HG03060 (cell line): ENCODE data around the gene TBP.
"Not testable (repeated sequence)": the region's sequence is repeated elsewhere in the genome, so short reads cannot be mapped to it uniquely, and the experiment has no call there.

Experiments
- ATAC-seq: cut with Tn5 transposase; IDR thresholded peaks from one replicate; pipeline ENCODE4 v1.9.1; 2021; ENCODE audit warnings: low read depth, moderate number of reproducible peaks; ENCODE audit not compliant: unreplicated experiment

TBP gene

DNA sequence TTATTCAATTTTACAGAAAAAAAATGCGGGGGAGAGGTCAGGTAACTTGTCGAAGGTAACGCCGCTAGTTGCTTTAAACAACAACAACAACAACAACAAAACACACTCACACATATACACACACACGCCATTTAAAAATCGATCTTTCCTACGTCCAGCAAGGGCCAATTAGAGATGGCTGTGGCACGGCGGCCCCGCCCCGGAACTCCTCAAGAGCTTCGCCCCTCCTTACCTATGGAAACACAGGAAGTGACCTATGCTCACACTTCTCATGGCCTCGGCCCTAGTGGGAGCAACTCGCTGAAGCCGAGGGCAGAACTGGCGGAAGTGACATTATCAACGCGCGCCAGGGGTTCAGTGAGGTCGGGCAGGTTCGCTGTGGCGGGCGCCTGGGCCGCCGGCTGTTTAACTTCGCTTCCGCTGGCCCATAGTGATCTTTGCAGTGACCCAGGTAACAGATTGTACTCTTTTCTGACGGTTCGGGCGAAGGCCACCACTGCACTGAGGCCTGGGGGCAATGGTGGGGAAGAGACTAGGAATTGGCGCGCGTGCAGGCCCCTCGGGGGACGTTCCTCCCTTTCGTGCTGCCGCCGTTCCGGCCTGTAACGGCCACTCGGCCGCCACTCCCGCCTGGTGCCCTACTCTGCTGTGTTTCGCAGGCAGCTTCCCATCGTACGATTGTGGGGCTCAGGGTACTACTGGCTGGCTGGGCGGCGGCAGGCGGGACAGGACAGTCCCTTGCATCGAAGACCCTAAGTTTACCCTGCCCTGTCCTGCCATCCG is at the start of gene TBP:
Gene TBP, plus strand, starts transcription at position 357 of the 783 bp plus-strand sequence. CDS start 2,661 bp downstream, outside the sequence.
- ATAC-seq = peak; percentile 96

DNA sequence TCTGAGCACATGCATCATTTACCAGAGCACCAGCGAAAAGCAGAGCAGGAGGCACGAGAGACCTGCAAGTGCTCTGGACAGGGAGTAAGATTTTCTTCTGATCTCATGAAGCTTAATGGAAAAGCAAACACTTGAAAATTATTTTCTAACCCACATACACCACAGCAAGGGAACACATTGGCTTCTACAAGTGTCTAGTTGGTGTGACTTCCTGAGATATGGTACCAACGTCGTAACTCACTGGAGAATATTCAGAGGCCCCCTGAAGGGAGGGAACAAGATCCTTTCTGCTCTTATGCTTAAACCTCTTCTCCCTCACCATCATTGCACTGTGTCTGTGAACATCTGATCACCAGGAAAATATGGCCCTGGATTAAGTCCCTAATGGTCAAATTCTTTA is 49.7 kb upstream of the TBP start:
- ATAC-seq = no peak

DNA sequence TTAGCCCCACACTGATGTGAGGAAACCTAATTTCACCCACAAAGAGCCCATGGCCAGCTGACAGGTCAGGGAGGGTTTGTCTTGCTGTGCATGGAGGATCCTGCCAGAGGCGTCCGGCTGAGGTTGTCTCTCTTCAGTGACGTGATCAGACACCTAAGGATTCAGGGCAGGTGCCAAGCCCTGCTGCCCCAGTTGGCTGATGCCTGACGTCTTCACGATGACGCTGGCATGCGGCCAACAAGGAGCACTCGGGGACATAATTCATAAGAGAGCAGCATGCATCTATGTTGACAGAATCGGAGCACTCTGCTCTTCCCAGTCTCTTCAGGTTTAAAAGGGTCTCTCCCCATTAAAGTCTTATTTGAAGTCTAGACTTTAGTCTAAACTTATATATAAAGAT is 48.9 kb upstream of the TBP start:
- no peak for ATAC-seq

DNA sequence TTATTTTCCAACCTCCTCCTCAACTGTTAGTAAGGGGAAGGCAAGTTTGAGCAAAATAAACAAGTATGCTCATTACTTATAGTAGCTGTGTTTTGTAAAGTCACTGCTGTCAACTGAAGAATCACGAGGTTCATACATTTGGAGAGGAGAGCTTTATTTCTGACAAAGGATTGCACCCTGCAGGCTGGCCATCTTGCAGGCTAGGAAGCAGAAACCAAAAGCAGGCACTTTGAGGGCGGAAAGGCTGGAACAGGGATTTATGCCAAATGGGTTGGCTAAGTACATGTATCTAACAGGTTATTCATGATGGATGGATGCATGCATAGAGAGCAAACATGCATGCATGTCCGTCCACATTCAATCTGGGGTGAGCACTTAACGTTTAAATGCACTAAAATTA is 47.7 kb upstream of the TBP start:
- ATAC-seq = no peak

DNA sequence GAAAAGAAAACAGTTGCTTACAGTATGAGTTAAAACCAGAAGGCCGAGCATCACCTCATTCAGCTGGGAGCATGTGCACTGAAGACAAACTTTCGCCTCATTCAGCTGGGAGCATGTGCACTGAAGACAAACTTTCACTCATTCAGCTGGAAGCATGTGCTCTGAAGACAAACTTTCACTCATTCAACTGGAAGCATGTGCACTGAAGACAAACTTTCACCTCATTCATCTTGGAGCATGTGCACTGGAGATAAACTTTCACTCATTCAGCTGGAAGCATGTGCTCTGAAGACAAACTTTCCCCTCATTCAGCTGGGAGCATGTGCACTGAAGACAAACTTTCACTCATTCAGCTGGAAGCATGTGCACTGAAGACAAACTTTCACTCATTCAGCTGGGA is 46.4 kb upstream of the TBP start:
- not testable (repeated sequence) for ATAC-seq

DNA sequence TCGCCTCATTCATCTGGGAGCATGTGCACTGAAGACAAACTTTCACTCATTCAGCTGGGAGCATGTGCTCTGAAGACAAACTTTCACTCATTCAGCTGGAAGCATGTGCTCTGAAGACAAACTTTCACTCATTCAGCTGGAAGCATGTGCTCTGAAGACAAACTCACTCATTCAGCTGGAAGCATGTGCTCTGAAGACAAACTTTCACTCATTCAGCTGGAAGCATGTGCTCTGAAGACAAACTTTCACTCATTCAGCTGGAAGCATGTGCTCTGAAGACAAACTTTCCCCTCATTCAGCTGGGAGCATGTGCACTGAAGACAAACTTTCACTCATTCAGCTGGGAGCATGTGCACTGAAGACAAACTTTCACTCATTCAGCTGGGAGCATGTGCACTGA is 45.9 kb upstream of the TBP start:
- ATAC-seq = not testable (repeated sequence)

DNA sequence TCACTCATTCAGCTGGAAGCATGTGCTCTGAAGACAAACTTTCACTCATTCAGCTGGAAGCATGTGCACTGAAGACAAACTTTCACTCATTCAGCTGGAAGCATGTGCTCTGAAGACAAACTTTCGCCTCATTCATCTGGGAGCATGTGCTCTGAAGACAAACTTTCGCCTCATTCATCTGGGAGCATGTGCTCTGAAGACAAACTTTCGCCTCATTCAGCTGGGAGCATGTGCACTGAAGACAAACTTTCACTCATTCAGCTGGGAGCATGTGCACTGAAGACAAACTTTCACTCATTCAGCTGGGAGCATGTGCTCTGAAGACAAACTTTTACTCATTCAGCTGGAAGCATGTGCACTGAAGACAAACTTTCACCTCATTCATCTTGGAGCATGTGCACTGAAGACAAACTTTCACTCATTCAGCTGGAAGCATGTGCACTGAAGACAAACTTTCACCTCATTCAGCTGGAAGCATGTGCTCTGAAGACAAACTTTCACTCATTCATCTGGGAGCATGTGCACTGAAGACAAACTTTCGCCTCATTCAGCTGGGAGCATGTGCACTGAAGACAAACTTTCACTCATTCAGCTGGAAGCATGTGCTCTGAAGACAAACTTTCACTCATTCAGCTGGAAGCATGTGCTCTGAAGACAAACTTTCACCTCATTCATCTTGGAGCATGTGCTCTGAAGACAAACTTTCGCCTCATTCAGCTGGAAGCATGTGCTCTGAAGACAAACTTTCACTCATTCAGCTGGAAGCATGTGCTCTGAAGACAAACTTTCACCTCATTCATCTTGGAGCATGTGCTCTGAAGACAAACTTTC is 45.1 kb upstream of the TBP start:
- ATAC-seq = not testable (repeated sequence)

DNA sequence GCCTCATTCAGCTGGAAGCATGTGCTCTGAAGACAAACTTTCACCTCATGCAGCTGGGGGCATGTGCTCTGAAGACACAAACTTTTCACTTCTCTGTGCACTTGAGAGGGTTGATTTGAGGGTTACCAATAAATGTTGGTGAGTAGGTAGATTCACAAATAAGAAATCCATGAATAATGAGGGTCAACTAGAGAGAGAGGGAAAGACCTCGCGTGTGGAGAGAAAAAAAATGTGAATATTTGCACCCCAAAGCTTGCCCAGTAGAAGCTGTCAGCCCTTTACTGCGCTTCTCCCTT is 44.5 kb upstream of the TBP start:
- ATAC-seq = no peak

DNA sequence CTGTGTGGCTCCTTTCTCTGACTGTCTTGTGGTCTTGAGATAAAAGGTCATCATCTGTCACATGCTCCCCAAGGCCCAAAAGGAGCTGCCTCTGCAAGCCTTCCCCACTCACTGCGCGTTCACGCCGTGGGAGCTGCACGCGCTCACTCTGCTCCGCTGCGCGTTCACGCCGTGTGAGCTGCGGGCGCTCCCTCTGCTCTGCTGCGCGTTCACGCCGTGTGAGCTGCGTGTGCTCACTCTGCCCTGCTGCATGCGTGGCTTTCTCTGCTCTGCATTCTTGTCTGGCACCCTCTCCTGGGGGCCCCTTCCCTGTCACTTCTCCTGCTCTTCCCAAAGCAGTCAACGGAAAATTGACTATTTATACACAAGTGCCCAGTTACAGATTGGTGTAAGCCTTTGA is 43.5 kb upstream of the TBP start:
- no peak for ATAC-seq

DNA sequence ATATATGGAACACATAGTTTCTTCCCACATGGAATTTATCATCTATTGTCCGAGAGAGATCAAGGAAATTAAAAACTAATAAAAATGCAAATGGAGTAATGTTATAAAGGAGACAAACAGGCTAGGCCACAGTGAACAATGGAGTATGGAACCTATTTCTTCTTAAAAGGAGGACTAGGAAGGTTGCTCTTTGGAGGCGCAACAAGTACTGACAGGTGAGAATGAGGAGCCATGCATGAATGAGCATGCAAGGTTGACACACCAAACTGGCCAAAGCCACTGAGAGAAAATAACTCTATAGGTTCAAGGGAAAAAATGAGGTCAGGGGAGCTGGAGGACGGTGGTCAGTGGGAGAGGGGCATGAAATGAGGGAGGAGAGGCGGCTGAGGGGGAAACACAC is 41.9 kb upstream of the TBP start:
- ATAC-seq = no peak

DNA sequence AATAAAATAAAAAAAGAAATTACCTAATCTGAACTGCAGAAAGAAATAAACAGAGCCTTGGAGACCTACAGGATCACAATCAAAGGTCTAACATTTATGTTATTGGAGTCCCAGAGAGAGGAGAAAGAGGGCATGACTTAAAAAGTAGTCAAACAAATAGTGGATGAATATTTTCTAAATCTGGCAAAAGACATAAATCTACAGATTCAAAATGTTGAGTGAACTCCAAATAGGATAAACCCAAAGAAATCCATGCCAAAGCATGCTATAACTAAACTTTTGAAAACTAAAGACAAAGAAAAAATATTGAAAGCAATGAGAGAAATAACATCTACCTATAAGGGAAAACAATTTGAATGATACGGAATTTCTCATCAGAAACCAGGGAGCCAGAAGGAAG is 39.3 kb upstream of the TBP start:
- no peak for ATAC-seq

DNA sequence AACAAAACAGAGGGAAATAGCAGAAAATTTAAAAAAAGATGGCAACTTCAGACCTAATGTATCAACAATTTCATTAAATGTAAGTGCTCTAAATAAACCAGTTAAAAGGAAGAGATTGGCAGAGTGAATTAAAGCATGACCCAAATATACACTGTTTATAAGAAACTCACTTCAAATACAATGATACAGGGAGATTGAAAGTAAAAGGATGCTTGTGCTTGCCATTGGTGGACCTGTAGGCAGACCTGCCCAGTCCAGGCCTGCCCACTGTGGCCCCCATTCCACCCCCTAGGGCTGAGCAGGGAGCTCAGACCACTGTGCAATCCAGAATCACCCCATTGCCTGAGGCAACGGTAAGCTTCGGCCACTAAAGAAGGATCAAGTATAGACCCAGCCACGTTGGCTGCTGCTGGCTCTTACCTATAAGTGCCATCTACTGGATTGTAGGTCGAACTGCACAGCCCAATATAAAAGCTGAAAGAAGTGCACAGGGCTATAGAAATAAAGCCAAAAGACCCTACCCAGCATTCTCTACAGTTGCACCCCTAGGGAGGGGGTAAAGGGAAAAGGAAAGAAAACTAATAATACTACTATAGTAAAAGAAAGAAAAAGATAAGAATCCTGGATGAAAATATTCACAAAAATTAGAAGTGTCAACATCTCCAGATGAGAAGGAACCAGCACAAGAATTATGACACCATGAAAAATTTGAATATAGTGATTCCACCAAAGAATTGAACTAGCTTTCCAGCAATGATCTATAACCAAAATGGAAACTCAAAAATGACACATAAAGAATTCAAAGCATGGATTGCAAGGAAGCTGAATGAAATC is 37.2 kb upstream of the TBP start:
- peak; percentile 85 for ATAC-seq

DNA sequence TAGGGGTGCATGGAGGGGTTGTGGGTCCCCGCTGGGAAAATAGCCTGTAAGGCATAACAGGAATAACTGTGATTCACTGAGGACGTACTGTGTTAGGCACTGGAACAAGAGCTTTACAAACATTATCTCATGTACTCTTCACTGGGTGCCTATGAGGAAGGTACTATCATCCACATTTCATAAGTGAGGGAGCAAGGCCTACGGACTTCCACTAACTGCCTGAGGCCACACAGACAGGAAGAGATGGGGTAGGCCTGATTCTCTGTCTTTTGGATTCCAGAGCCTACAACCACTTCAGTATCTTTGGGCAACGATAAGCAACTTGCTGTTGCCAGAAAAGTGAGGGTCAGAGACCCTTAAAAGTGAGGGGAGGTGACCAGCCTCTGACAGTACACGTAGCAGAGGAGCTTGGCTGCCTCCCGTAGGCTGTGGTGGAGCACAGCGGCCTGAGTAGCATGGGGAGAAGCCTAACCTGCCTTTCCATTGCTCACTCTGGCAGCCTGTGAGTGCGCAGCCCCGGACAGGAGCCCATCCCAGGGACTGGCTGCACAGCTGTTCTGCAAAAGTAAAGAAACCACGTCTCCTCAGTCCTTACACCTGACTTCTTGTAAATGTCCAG is 31.5 kb upstream of the TBP start:
- no peak for ATAC-seq

DNA sequence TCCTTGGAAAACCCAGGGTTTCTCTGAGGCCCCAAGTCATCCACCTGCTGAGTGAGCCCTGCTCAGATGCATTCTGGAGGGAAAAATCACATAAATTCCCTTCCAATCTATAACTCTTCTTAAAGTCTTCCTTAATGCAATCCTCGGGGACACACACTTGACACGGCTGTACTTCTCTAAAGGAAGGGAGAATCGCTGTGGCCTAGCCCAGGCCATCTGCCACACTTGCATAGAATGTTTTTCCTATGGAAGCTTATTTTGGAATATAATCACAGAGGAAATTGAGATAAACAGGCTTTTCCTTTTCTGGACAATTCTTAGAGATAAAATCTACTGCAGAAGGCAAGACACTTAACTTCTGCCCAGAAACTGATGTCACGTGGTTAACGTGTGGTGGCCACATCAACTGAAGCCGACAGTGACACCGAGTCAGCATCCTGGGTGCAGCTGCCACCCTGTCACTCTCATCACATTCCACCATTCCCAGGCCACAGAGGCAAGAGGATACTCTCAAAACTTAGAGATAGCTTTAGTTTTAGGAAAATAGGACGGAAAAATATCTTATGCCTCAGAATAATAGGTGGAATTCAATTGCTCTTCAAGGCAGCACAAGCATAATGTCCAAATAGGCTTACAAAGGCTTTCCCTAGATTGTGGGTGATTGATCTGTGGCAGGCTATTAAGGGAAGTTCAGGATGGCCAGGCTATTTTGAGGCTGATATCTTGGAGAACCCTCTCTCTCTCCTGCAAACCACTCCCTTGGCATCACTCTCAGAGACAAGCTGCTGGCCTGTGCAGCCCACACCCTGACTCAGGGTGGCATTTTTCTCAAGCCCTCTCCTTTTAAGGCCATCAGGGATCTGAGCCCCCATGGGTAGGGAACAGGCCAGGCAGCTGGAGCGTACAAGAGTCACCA is 30.7 kb upstream of the TBP start:
- no peak for ATAC-seq

DNA sequence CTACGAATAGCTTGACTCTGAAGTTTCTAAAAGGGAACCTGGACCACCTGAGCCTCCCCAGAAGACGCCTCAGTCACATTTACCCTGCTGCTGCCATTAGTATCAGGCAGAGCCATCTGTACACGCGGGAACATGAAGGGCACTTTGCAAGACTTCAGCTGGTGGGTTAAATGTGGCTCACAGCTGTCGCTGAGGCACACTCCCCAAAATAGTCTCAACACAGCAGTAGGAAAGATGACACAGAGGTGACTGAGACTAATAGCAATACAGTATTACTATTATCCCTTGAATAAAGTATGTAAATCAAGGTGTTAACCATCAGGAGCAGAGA is 30.0 kb upstream of the TBP start:
- ATAC-seq = no peak

DNA sequence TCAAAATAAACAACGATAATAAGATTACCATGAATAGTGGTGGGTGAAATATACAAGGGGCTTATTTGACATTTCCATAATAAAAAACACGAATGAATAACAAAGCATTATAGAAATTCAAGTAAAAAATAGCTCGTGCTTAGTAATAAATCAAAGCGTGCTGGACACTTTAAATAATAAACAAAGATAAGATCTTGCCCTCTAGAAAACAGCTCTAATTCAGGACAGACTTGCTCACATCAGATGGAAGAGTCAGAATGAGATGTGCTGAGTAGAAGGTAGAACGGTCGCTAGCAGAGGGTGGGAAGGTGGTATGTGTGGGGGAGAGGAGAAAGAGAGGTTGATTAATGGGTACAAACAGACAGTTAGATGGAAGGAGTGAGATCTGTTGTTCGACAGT is 28.4 kb upstream of the TBP start:
- no peak for ATAC-seq

DNA sequence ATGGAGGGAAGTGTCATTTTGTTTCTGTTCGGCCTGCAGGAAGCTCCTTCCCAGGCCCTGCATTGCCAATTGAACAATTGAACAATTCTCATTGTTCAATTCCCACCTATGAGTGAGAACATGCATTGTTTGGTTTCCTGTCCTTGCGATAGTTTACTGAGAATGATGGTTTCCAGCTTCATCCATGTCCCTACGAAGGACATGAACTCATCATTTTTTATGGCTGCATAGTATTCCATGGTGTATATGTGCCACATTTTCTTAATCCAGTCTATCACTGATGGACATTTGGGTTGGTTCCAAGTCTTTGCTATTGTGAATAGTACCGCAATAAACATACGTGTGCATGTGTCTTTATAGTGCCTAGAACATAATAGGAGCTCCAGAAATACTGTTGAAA is 26.2 kb upstream of the TBP start:
- ATAC-seq = not testable (repeated sequence)

DNA sequence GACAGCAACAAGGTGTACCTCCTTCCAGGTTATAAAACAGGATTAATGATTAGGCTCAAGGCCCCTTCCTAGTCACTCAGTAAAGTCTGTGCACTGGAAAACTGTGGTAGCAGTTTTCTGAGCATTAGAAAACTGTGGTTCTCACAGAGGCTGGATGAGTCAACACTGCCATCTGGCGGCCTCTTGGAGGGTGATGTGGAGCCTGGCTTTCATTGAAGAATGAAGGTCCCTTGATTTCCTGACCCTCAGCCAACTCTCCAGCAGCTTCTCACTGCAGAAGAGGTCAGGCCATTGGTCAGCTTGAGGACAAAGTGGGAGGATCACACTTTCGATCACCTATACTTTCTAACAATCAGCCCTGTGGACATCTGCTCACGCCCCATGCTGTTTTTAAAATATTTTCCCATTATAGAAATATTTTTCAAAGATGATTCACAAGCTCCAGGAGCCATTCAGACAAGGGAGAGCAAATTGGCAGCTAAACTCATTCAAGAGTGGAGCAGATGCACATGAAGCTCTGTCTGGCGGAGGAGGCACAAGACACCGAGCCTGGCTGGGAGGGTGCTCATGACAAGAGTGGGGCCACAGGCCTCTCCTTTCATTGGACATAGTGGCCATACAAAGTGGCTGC is 24.2 kb upstream of the TBP start:
- no peak for ATAC-seq

DNA sequence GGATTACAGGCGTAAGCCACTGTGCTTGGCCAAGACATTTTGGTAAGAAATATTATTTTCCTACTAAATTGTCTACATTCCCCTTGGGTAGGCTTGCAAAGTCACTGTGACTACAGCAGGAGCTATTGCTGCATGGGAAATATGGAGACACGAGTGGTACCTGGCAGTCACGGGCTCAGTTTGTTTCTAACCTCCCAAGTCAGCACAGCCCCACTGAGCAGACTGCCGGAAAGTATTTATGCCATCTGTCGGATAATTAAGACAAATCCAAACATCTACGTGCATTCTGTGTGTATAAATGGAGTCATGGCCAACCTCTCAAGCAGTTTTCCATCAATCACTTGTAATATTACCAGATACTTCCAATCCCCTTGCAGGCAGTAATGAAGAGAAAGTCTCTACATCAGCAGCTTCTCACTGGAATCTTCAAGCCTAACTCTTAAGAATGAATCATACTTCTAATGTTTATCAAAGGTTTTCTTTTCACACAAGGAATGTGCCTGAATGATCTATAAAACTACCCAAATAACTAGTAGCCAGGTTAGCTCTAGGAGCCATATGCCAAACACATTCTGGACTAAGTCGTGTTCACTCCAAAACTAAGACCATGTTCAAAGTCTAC is 21.2 kb upstream of the TBP start:
- ATAC-seq = no peak
